Suprapubic skin (tissue), 4 donors: ENCODE results near the gene CACNA2D2.

Source experiments
- EP300 ChIP-seq: sonication (generic); formaldehyde crosslinking; IDR thresholded peaks from one replicate; pipeline ENCODE4 v1.6.1; 2017; ENCODE audit warnings: antibody characterized with exemption
- POLR2A ChIP-seq, 2 donors: fragments of 450-650 bp; IDR thresholded peaks; one replicate each; pipeline ENCODE4 v1.6.1; 2017; ENCODE audit warnings: antibody characterized with exemption in 2 of 2, mild to moderate bottlenecking in 2 of 2, moderate library complexity in 2 of 2
- POLR2AphosphoS5 ChIP-seq, 3 donors: sonication (generic); formaldehyde crosslinking; IDR thresholded peaks; one replicate each; pipeline ENCODE4 v1.6.1; 2017; ENCODE audit warnings: antibody characterized with exemption in 3 of 3
- TF ChIP-seq, protein P1 (sequence below), 2 donors: fragments of 200-600 bp in 1 of 2; fragments of 450-650 bp in 1 of 2; sonication (generic) in 1 of 2; IDR thresholded peaks; one replicate each; pipeline ENCODE4 v1.5.1; 2016 to 2019; ENCODE audit warnings: antibody characterized with exemption in 2 of 2, mild to moderate bottlenecking in 1 of 2, moderate library complexity in 1 of 2

DNA sequence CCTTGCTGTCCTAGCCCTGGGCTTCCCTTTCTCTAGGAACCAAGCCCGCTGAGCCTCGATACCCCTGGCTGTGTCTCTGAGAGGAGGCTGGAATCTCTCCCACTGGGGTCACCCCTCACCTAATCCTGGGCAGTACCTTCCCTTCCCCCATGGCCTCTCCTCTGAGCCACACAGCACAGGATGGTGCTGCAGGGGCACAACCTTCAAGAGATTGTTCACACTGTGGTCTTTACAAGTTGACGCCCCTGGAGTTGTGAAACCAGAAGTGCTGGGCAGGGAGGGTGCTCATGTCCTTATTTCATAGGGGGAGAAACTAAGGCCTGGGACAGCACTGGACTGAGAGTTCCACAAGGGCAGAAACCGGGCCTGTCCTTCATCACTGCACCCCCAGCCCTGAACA, 73.2 kb downstream of the CACNA2D2 start:
- TF ChIP-seq POLR2AphosphoS5 (IDR thresholded peaks at IDR 0.05) (no peak), POLR2A (IDR thresholded peaks at IDR 0.05) (no peak), EP300 (no peak)
- TF ChIP-seq, protein P1, sequence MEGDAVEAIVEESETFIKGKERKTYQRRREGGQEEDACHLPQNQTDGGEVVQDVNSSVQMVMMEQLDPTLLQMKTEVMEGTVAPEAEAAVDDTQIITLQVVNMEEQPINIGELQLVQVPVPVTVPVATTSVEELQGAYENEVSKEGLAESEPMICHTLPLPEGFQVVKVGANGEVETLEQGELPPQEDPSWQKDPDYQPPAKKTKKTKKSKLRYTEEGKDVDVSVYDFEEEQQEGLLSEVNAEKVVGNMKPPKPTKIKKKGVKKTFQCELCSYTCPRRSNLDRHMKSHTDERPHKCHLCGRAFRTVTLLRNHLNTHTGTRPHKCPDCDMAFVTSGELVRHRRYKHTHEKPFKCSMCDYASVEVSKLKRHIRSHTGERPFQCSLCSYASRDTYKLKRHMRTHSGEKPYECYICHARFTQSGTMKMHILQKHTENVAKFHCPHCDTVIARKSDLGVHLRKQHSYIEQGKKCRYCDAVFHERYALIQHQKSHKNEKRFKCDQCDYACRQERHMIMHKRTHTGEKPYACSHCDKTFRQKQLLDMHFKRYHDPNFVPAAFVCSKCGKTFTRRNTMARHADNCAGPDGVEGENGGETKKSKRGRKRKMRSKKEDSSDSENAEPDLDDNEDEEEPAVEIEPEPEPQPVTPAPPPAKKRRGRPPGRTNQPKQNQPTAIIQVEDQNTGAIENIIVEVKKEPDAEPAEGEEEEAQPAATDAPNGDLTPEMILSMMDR (IDR thresholded peaks at IDR 0.05), result no peak
